ENCODE data around the gene SEC16B.
A peak's percentile ranks its signal among the peaks of the same experiment; 100 is the strongest.

SEC16B gene

GRCh38 chr1:177976596-177976995 is 6.7 kb upstream of the SEC16B start:
- DNase-seq, result no peak

- no peak for DNase-seq
Observed at GRCh38 chr1:177975588-177976495, 6.0 kb upstream of the SEC16B start.

DNA sequence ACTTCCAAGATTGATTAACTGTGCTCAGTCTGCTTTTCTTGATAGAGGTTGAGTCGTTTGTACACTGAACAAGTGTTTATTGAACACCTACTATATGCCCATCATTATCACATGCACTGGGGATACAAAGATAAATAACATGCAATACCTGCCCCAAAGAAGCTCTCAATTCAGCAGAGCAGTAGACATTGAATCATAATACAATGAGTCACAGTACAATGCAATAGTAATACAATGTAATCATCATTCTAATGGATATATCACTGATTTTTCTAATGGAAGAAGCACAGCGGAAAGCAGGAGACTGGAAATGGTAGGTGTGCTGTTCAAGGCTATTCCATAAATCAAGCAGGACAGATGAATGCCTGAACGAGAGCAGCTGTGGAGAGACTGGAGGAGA is 3.7 kb upstream of the SEC16B start:
- no peak for DNase-seq

DNA sequence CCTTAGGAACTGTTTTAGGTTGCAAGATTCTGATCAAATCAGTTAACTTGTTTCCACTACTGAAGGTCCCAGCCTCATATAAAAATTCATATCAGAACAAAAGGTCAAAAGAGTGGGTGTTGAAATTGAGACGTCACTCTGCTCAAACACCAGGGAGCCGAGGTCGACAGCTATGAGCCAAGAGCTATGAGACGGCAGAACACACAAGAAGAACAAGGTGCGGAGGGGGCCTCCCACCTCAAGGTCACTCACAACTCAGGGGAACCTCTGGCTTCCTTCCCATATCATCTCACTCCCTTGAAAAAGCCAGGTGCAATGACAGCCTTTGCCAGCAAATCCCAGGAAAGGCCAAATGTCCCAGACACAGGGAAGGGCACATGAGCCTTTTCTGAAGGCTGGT is 749 bp downstream of the SEC16B start:
- no peak for DNase-seq

DNA sequence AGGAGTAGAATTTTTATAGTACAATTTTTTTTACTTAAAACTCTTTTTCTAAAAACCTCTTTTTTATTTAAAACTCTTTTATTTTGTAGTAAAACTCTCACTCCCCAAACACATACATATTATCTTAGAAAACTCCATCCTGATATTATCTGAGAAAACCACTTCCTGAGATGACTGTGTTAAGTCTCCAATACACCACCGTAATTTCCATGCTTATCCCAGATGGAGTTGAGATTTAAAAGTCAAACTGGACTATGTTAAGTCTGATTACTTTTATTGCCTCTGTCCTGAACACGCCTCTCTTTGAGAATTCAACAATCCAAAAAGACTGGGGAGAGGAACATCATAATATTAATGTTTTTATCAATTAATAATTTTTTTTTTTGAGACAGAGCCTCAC is 3.7 kb downstream of the SEC16B start:
- DNase-seq, result no peak

DNA sequence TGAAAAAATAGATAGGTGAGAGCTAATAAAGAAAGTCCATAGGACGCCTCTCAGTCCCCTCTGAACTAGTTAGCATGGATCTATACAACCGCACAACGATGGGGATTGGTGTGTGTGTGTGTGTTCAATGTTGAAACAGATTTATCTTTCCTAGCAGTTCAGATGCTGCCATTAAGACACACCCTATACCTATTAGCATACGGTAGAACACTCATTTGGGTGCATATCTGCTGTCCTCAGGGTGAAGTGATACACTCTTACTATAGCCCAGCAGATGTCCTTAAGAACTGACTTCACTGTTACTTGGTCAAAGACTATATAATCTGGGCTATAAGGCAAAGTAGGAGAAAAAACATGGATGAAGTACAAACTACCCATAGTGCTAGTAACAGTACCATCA is 4.6 kb downstream of the SEC16B start:
- no peak for DNase-seq

- no peak for DNase-seq
Observed at GRCh38 chr1:177964336-177964735, 5.5 kb downstream of the SEC16B start.

DNA sequence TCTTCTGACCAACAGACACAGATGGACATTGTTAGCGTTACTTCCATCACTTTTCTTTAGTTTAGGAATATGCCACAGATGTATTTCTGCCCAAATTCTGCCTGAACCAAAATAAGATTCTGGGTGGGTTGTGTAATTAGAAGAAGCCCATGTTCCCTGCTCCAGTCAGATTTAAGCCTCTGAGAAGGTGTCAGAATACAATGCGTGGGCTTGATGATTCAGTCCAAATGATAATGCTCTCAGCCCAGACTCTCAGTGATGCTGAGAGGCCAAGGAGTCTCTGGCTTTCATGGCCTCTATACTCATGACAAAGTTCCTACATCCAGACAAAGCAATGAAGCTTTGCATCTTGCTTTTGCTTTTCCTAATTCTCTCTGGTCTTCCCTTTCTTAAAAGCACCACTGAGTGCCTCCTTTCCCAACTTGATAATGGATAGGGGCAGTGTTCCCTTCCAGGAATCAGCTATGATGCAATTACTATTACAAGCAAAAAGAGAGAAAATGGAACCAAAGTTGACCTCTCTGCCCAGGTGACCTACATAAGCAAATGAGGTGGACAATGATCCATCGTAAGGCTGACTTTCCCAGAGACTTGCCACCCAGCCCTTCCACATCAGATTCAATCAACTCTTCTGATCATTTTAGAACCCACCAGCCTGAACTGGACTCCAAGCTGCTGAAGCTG is 8.8 kb downstream of the SEC16B start:
- DNase-seq, result no peak

- no peak for DNase-seq
Observed at GRCh38 chr1:177959811-177960515, 9.9 kb downstream of the SEC16B start.

- no peak for DNase-seq
Observed at GRCh38 chr1:177958092-177958491, 11.8 kb downstream of the SEC16B start.

DNA sequence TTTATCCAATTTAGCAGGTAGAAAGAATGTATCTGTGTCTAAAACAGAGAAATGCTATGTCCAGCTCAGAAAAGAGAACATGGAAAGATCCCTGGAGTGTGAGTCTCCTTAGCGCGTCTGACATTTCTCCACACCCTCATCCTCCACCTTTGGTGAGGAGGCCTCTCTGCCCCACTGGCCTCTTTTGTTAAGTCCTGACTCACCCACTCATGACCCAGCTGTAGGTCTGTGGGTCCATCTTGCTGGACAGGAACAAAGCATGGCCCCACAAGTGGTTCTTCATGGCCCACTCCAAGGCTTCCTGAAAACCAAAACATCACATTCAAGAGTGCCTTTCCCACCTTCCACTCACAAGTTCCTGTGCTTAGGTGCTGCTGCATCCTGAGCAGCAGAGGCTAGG is 15.8 kb downstream of the SEC16B start:
- no peak for DNase-seq

DNA sequence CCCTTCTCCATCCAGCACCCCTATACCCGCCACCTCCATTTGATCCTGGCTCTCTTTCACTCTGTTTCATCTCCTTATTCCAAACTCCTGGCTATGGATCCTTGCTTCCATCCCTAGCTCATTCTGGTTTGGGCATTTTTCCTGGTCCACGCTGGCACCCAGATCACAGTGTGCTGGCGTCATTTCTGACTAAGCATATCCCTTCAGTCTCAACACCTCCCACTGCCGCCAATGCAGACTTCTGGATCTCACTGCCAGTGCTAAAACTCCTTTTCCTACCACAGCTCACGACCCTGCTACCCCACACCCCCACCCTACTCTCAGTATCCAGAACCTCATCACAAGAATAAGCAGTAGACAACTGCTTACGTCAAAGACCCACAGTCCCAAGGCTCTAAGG is 16.3 kb downstream of the SEC16B start:
- DNase-seq, result no peak

DNA sequence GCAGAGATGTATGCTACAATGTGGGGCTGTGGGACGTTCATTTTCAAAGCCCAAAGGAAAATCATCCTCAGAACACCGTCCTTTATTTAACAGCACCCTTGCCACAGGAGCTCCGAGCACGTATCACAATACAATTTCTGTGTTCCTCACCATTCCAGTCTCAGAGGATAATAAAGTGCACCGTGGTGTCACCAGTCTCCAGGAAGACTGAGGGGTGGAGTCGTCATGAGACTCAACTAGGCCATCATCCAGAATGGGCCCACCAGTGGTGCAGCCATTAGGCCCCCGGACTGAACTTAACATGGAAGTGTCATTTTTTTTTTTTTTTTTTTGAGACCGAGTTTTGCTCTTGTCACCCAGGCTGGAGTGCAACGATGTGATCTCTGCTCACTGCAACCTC is 17.2 kb downstream of the SEC16B start:
- DNase-seq, result no peak

GRCh38 chr1:177952249-177952648 is 17.6 kb downstream of the SEC16B start:
- no peak for DNase-seq

DNA sequence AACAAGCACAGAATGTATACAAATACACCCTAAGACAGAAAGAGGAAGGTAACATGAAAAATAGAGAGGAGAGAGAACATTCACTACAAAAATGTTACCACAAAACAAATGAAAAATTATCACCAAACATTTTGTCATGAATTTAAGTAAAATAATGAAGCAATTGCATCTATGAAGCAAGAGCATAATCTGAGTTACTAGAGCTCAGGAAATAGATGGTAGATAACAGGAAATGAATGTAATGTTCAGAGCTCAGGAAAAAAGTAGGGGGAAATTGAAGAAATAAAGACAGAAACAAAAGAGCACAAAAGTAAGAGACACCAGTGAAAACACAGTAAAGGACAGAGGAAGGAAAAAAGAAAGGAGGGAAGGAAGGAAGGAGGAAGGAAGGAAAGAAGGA is 19.4 kb downstream of the SEC16B start:
- DNase-seq, result no peak

DNA sequence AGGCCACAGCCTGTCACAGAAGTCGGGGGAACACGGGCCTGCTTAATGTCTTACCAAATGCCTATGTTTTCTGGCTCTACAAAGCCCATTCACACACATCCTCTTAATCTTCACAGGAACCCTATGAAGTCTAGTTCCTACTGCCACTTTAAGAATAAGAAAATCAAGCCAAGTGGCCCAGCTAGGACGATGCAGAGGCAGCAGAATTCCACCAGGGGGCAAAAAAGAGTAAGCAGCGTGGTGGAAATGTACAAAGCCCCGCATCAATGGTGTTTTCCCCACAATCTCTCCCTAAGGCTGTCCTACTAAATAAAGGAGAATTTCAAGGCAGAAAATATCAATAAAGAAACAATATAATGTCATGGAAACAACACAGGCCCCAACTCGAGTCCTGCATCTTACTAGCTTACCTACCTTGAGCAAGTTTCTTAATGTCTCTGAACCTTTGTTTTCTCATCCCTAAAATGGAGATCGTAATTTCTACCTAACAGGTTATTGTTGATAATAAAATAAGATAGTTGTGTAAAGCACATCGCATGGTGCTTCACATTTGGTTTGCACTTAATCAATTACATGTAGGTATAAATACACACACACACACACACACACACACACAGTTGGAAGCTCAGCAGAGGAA is 21.4 kb downstream of the SEC16B start:
- peak in 1 of 5 experiments; percentile 29 for DNase-seq

- DNase-seq, result no peak
Observed at GRCh38 chr1:177947623-177948022, 22.2 kb downstream of the SEC16B start.

- DNase-seq, result peak in 1 of 5 experiments; percentile 36
Observed at GRCh38 chr1:177945943-177946650, 23.8 kb downstream of the SEC16B start.

GRCh38 chr1:177944016-177944949 is 25.6 kb downstream of the SEC16B start:
- DNase-seq, result no peak

DNA sequence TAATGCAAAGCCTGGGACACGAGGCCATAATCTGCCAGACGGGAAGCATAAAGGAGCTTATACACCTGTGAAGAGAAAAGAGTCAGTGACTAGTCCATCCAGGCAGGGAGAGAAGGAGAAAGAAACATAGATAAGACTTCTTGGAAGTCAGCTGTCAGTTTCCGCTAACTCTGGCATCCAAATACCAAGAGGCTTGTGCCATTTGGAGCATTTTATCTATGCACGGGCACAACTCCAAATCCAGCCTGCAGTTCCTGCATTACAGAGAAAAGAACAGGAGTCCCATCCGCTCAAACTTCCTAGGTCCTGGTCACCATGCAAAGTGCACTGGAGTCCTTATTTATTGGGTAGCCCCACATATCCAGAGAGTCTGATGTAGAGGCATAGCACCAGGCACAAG is 27.9 kb downstream of the SEC16B start:
- DNase-seq, result no peak

DNA sequence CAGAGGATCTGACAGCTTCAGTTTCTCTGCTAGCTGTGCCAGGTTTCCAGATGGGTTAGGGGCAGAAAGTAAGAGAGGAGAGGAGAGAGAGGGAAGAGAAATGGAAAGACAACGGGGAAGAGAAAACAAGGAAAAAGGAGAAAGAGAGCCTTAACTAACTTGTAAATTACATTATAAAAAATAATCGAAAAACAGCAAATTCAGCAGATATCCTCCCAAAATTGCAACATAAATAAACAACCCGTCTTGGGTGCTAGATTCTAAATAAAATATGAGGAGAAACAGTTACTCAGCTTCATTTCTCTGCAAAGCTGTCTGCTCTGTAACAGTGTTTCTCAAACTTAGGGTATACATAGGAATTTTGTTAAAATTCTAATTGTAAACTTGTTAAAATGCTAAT is 29.2 kb downstream of the SEC16B start:
- DNase-seq, result no peak

Measured in T-helper 2 cell (primary cell).